ENCODE data around the gene SLC41A3. TPM values are rescaled to one million over a fixed set of nuclear protein-coding genes. Genes with fewer than 3 reads are reported as not detected.

Gene SLC41A3
- 28.9 and 42.9 TPM in 2 replicates for total RNA-seq (2014; rRNA removed; shearing (Covaris generic))

GRCh38 chr3:126083913-126084767, at the start of gene SLC41A3:
TSS of gene SLC41A3 (minus strand) at chr3:126084124. CDS start at chr3:126068219, 15,905 bp downstream.
- in situ Hi-C loops (cut with HindIII; ENCODE audit: low sequenced_read_pairs): no loop called here
- DNase-seq (ENCODE audit: low spot score): peak; percentile 85

GRCh38 chr3:126133606-126134005, 49.7 kb upstream of the SLC41A3 start:
- in situ Hi-C loops (cut with HindIII; ENCODE audit: low sequenced_read_pairs): no loop called here
- no peak for DNase-seq (ENCODE audit: low spot score)

- no peak for DNase-seq (ENCODE audit: low spot score)
- in situ Hi-C loops (cut with HindIII; ENCODE audit: low sequenced_read_pairs): no loop called here
Observed at GRCh38 chr3:126132751-126133511, 49.0 kb upstream of the SLC41A3 start.

GRCh38 chr3:126131881-126132750, 48.2 kb upstream of the SLC41A3 start:
- in situ Hi-C loops (cut with HindIII; ENCODE audit: low sequenced_read_pairs): no loop called here

GRCh38 chr3:126130981-126131745, 47.2 kb upstream of the SLC41A3 start:
- in situ Hi-C loops (cut with HindIII; ENCODE audit: low sequenced_read_pairs): no loop called here
- no peak for DNase-seq (ENCODE audit: low spot score)

More at GRCh38 chr3:126131881-126132750, 48.2 kb upstream of the SLC41A3 start:
- DNase-seq (ENCODE audit: low spot score): no peak

GRCh38 chr3:126130081-126130855, 46.3 kb upstream of the SLC41A3 start:
- DNase-seq (ENCODE audit: low spot score): no peak
- in situ Hi-C loops (cut with HindIII; ENCODE audit: low sequenced_read_pairs): no loop called here

- no peak for DNase-seq (ENCODE audit: low spot score)
- in situ Hi-C loops (cut with HindIII; ENCODE audit: low sequenced_read_pairs): no loop called here
Observed at GRCh38 chr3:126129398-126129891, 45.5 kb upstream of the SLC41A3 start.

- in situ Hi-C loops (cut with HindIII; ENCODE audit: low sequenced_read_pairs): no loop called here
- no peak for DNase-seq (ENCODE audit: low spot score)
Observed at GRCh38 chr3:126128504-126129397, 44.8 kb upstream of the SLC41A3 start.

GRCh38 chr3:126127904-126128303, 44.0 kb upstream of the SLC41A3 start:
- in situ Hi-C loops (cut with HindIII; ENCODE audit: low sequenced_read_pairs): no loop called here
- no peak for DNase-seq (ENCODE audit: low spot score)

- in situ Hi-C loops (cut with HindIII; ENCODE audit: low sequenced_read_pairs): no loop called here
- DNase-seq (ENCODE audit: low spot score): no peak
Observed at GRCh38 chr3:126127452-126127851, 43.5 kb upstream of the SLC41A3 start.

- DNase-seq (ENCODE audit: low spot score): no peak
- in situ Hi-C loops (cut with HindIII; ENCODE audit: low sequenced_read_pairs): no loop called here
Observed at GRCh38 chr3:126126811-126127431, 43.0 kb upstream of the SLC41A3 start.

GRCh38 chr3:126126286-126126685, 42.4 kb upstream of the SLC41A3 start:
- no peak for DNase-seq (ENCODE audit: low spot score)
- in situ Hi-C loops (cut with HindIII; ENCODE audit: low sequenced_read_pairs): no loop called here

- DNase-seq (ENCODE audit: low spot score): no peak
- in situ Hi-C loops (cut with HindIII; ENCODE audit: low sequenced_read_pairs): no loop called here
Observed at GRCh38 chr3:126125781-126126251, 41.9 kb upstream of the SLC41A3 start.

GRCh38 chr3:126125341-126125740, 41.4 kb upstream of the SLC41A3 start:
- in situ Hi-C loops (cut with HindIII; ENCODE audit: low sequenced_read_pairs): no loop called here
- DNase-seq (ENCODE audit: low spot score): no peak

GRCh38 chr3:126124896-126125295, 41.0 kb upstream of the SLC41A3 start:
- DNase-seq (ENCODE audit: low spot score): no peak

GRCh38 chr3:126124148-126124868, 40.4 kb upstream of the SLC41A3 start:
- no peak for DNase-seq (ENCODE audit: low spot score)
- in situ Hi-C loops (cut with HindIII; ENCODE audit: low sequenced_read_pairs): no loop called here

More at GRCh38 chr3:126124896-126125295, 41.0 kb upstream of the SLC41A3 start:
- in situ Hi-C loops (cut with HindIII; ENCODE audit: low sequenced_read_pairs): no loop called here

Measured in G401 (cell line).